Omental fat pad (tissue), 4 donors: Measurements from ENCODE around the gene PEX5L. TPM values are rescaled to one million over a fixed set of nuclear protein-coding genes. Genes with fewer than 3 reads are reported as not detected.
A peak's percentile ranks its signal among the peaks of the same experiment; 100 is the strongest.

Experiments
- ATAC-seq: fragments of 150-250 bp; one replicate; pipeline ENCODE4 v1.9.1; 2016; ENCODE audit warnings: mild to moderate bottlenecking, moderate library complexity; ENCODE audit not compliant: low FRiP score
- DNase-seq: peaks from one replicate; pipeline ENCODE4 v3.0.0-alpha.2; 2019; ENCODE audit warnings: low spot score
- total RNA-seq, 4 donors: library from RNA; depleted of rRNA; stranded (reverse); fragments of >200 nt; gene quantifications; one replicate each; pipeline ENCODE4 v1.1.0, GENCODE V29; 2016
- TF ChIP-seq, protein P1 (sequence below), 3 donors: fragments of 450-650 bp; IDR thresholded peaks; one replicate each; pipeline ENCODE4 v1.5.1; 2016 to 2017; ENCODE audit warnings: antibody characterized with exemption in 3 of 3, mild to moderate bottlenecking in 3 of 3, moderate library complexity in 2 of 3

The PEX5L gene
- total RNA-seq, 4 donors from 2014 or later, result 0.72 to 6.3 (median 1.1) TPM; not detected in 1

GRCh38 chr3:179981646-179982045 is 55.1 kb downstream of the PEX5L start:
- DNase-seq (no peak), ATAC-seq (no peak)
- TF ChIP-seq, protein P1, sequence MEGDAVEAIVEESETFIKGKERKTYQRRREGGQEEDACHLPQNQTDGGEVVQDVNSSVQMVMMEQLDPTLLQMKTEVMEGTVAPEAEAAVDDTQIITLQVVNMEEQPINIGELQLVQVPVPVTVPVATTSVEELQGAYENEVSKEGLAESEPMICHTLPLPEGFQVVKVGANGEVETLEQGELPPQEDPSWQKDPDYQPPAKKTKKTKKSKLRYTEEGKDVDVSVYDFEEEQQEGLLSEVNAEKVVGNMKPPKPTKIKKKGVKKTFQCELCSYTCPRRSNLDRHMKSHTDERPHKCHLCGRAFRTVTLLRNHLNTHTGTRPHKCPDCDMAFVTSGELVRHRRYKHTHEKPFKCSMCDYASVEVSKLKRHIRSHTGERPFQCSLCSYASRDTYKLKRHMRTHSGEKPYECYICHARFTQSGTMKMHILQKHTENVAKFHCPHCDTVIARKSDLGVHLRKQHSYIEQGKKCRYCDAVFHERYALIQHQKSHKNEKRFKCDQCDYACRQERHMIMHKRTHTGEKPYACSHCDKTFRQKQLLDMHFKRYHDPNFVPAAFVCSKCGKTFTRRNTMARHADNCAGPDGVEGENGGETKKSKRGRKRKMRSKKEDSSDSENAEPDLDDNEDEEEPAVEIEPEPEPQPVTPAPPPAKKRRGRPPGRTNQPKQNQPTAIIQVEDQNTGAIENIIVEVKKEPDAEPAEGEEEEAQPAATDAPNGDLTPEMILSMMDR (IDR thresholded peaks at IDR 0.05), result no peak

- ATAC-seq, result no peak
- TF ChIP-seq, protein P1 (IDR thresholded peaks at IDR 0.05), result no peak
These were observed 59.4 kb downstream of the PEX5L start for GRCh38 chr3:179977356-179977755.

GRCh38 chr3:179973931-179974361 is 62.8 kb downstream of the PEX5L start:
- TF ChIP-seq, protein P1 (IDR thresholded peaks at IDR 0.05), result no peak
- DNase-seq, result no peak
- ATAC-seq, result no peak

More at GRCh38 chr3:179977356-179977755, 59.4 kb downstream of the PEX5L start:
- no peak for DNase-seq

DNA sequence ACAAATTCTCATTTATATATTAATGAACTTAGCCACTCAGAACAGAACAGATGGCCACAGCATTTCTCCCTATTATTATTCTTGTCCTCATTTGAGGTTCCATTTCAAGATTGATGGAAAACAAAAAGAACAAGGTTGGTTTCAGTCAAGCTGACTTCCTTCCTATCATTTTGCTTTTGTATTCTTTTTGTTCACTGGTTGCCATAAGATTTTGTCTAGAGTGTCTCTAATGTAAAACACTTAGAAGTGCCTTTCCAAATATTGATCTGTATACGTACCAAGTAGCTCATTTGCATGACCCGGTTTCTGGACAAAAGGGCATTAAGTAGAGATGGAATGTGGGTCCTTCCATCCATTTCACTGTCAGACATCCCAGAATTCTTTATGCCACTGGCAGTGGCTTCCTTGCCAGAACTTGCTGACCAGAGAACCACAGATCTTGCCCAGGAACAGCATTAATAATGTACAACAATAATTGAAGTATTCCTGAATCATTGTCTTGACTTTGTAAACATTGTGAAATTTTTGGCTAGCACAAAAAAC is 63.8 kb downstream of the PEX5L start:
- TF ChIP-seq, protein P1 (IDR thresholded peaks at IDR 0.05), result no peak
- ATAC-seq, result no peak
- DNase-seq, result no peak

- TF ChIP-seq, protein P1 (IDR thresholded peaks at IDR 0.05), result no peak
- ATAC-seq, result peak; percentile 56
- no peak for DNase-seq
These were observed 65.5 kb downstream of the PEX5L start for GRCh38 chr3:179971280-179971679.

GRCh38 chr3:179970746-179971145 is 66.0 kb downstream of the PEX5L start:
- ATAC-seq (no peak), DNase-seq (no peak)
- TF ChIP-seq, protein P1 (IDR thresholded peaks at IDR 0.05), result no peak

GRCh38 chr3:179969525-179969924 is 67.2 kb downstream of the PEX5L start:
- DNase-seq (no peak), ATAC-seq (peak; percentile 70)
- TF ChIP-seq, protein P1 (IDR thresholded peaks at IDR 0.05), result no peak
